Smooth muscle cell (in vitro differentiated cells): ENCODE results near the gene METRN. TPM values are rescaled to one million over a fixed set of nuclear protein-coding genes. Genes with fewer than 3 reads are reported as not detected.

Experiments
- DNase-seq: peaks from one replicate; lab custom pipeline; 2025; ENCODE audit not compliant: unreplicated experiment; lab: John Stamatoyannopoulos, UW
- H2AFZ ChIP-seq: fragments of 200-600 bp; sonication (generic); 2 replicates; pipeline ENCODE4 v1.6.0; 2016; ENCODE audit warnings: antibody characterized with exemption, low read depth, mild to moderate bottlenecking
- H3F3A ChIP-seq: fragments of 200-600 bp; sonication (generic); 2 replicates; pipeline ENCODE4 v1.6.0; 2017; ENCODE audit warnings: antibody characterized with exemption, low read depth
- H3K27ac ChIP-seq: fragments of 200-600 bp; sonication (generic); 2 replicates; pipeline ENCODE4 v1.5.1; 2016; ENCODE audit warnings: low read depth, mild to moderate bottlenecking
- H3K27me3 ChIP-seq: fragments of 200-600 bp; sonication (generic); 2 replicates; pipeline ENCODE4 v1.6.1; 2016; ENCODE audit warnings: low read depth, mild to moderate bottlenecking
- H3K36me3 ChIP-seq: fragments of 200-600 bp; sonication (generic); 2 replicates; pipeline ENCODE4 v1.5.1; 2016; ENCODE audit warnings: low read depth
- H3K4me1 ChIP-seq: fragments of 200-600 bp; sonication (generic); 2 replicates; pipeline ENCODE4 v1.5.1; 2016; ENCODE audit warnings: low read depth
- H3K4me2 ChIP-seq: fragments of 200-600 bp; sonication (generic); 2 replicates; pipeline ENCODE4 v1.6.0; 2016; ENCODE audit warnings: mild to moderate bottlenecking
- H3K4me3 ChIP-seq: fragments of 200-600 bp; sonication (generic); 2 replicates; pipeline ENCODE4 v1.5.1; 2016; ENCODE audit warnings: mild to moderate bottlenecking
- H3K79me2 ChIP-seq: fragments of 200-600 bp; sonication (generic); 2 replicates; pipeline ENCODE4 v1.6.0; 2016; ENCODE audit warnings: low read depth, mild to moderate bottlenecking
- H3K9ac ChIP-seq: fragments of 200-600 bp; sonication (generic); 2 replicates; pipeline ENCODE4 v1.6.0; 2016; ENCODE audit warnings: low read depth
- H3K9me3 ChIP-seq: fragments of 200-600 bp; sonication (generic); replicated peaks from 2 replicates; pipeline ENCODE4 v1.5.1; 2016; ENCODE audit warnings: low read depth
- H4K20me1 ChIP-seq: fragments of 200-600 bp; sonication (generic); 2 replicates; pipeline ENCODE4 v1.6.0; 2016; ENCODE audit warnings: low read depth
- WGBS: methylation state at CpG from one replicate; pipeline ENCODE4 v1.1.7; 2016; ENCODE audit warnings: low lambda C conversion rate; 5-methylcytosine and 5-hydroxymethylcytosine counted together
- polyA plus RNA-seq: library from polyadenylated mRNA; unstranded; fragments of >200 nt; fragmentation: Nextera tagmentation; extraction: Ambion mirVana; gene quantifications from 2 replicates; pipeline ENCODE4 v1.2.1, GENCODE V29; 2016
- total RNA-seq: library from RNA; depleted of rRNA; stranded (reverse); fragments of >200 nt; gene quantifications from 2 replicates; pipeline ENCODE4 v1.2.3, GENCODE V29; 2014
- TF ChIP-seq, protein P1 (sequence below): fragments of 200-600 bp; sonication (generic); IDR thresholded peaks from 2 replicates; pipeline ENCODE4 v1.5.1; 2017; ENCODE audit warnings: borderline replicate concordance, mild to moderate bottlenecking, antibody characterized with exemption; ENCODE audit not compliant: insufficient read depth, poor library complexity, severe bottlenecking

METRN gene
- total and polyA plus RNA-seq, 2 experiments from 2014 or later: 30.6 to 193 TPM

- TF ChIP-seq, protein P1, sequence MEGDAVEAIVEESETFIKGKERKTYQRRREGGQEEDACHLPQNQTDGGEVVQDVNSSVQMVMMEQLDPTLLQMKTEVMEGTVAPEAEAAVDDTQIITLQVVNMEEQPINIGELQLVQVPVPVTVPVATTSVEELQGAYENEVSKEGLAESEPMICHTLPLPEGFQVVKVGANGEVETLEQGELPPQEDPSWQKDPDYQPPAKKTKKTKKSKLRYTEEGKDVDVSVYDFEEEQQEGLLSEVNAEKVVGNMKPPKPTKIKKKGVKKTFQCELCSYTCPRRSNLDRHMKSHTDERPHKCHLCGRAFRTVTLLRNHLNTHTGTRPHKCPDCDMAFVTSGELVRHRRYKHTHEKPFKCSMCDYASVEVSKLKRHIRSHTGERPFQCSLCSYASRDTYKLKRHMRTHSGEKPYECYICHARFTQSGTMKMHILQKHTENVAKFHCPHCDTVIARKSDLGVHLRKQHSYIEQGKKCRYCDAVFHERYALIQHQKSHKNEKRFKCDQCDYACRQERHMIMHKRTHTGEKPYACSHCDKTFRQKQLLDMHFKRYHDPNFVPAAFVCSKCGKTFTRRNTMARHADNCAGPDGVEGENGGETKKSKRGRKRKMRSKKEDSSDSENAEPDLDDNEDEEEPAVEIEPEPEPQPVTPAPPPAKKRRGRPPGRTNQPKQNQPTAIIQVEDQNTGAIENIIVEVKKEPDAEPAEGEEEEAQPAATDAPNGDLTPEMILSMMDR: no peak
- H2AFZ ChIP-seq: no peak overlapping the region
- no peak overlapping the region for H3K27ac ChIP-seq
- no peaks in the 10 kb centered on the region for H4K20me1 ChIP-seq
- no peak overlapping the region for H3K4me3 ChIP-seq
- H3K9ac ChIP-seq: no peak overlapping the region
- H3K4me2 ChIP-seq: no peak overlapping the region
- H3K27me3 ChIP-seq: no peaks in the 10 kb centered on the region
- no peaks in the 10 kb centered on the region for H3K9me3 ChIP-seq
- no peaks in the 10 kb centered on the region for H3F3A ChIP-seq
- no peaks in the 10 kb centered on the region for H3K4me1 ChIP-seq
- DNase-seq: no peak
- H3K79me2 ChIP-seq: no peaks in the 10 kb centered on the region
- no peaks in the 10 kb centered on the region for H3K36me3 ChIP-seq
- WGBS: 96% methylated on average over 14 of the region's 21 CpGs
These were observed 48.7 kb downstream of the METRN start for GRCh38 chr16:763369-764183.

DNA sequence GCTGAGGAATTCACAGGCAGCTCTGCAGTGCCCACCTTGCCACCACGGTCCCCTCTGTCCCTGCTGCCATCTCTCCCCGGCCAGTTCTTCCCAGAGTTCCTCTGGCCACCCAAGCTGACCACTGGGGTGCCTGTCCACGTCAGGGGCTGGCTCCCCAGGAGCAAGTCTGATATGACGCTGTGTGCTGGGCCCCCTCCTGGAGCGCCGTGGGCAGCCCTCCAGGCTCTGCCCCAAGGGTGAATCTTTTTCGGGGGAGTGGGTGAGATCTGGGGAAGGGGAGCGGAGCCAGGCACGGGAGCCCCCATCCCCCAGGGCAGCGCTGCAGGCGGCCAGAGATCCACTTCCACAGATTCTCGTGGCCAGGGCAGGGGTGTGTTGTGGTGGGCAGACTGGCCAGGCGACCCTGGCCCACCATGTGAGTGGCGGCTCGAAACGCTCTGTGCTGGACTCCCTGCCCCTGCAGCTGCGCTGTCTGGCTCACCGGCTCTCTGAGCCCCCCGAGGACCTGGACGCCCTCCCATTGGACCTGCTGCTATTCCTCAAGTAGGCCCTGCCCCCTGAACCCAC, 49.3 kb downstream of the METRN start:
- DNase-seq: no peak
- Histone ChIP-seq H3K4me3 (no peak overlapping the region), H3K36me3 (no peaks in the 10 kb centered on the region), H3K79me2 (no peaks in the 10 kb centered on the region), H3K27me3 (no peaks in the 10 kb centered on the region), H3K4me1 (no peaks in the 10 kb centered on the region), H3K9me3 (no peaks in the 10 kb centered on the region), H3F3A (no peaks in the 10 kb centered on the region), H3K9ac (no peak overlapping the region), H2AFZ (no peak overlapping the region), H4K20me1 (no peaks in the 10 kb centered on the region), H3K27ac (no peak overlapping the region), H3K4me2 (no peak overlapping the region)
- TF ChIP-seq, protein P1: no peak
- WGBS: 91% methylated on average over 20 of the region's 20 CpGs

DNA sequence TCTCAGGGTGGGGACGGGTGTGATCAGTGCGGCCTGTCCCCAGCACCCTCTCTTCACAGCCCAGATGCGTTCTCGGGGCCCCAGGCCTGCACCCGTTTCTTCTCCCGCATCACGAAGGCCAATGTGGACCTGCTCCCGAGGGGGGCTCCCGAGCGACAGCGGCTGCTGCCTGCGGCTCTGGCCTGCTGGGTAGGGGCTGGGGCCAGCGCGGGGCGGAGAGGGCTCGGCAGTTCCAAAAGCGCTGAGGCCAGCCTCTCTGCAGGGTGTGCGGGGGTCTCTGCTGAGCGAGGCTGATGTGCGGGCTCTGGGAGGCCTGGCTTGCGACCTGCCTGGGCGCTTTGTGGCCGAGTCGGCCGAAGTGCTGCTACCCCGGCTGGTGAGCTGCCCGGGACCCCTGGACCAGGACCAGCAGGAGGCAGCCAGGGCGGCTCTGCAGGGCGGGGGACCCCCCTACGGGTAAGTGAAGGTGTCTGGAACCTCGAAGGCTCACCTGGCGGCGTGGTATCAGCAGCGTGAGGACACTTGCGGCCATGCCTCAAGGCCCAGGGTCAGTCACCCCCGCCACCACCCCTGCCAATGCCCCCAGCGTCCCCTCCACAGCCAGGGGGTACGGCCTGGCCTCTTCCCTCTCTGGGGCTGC, 50.0 kb downstream of the METRN start:
- no peak for DNase-seq
- Histone ChIP-seq H3K4me2 (no peak overlapping the region), H3K4me1 (no peaks in the 10 kb centered on the region), H3K79me2 (no peaks in the 10 kb centered on the region), H4K20me1 (no peaks in the 10 kb centered on the region), H3K36me3 (no peaks in the 10 kb centered on the region), H3K9me3 (no peaks in the 10 kb centered on the region), H3K27ac (no peak overlapping the region), H3K9ac (no peak overlapping the region), H3F3A (no peaks in the 10 kb centered on the region), H3K27me3 (no peaks in the 10 kb centered on the region), H3K4me3 (no peak overlapping the region), H2AFZ (no peak overlapping the region)
- 89% methylated on average over 26 of the region's 38 CpGs for WGBS
- TF ChIP-seq, protein P1: no peak
